AG10803 (cell line): ENCODE results near the gene MB.

ENCODE experiments used
- DNase-seq: peaks from one replicate; pipeline ENCODE4 v3.0.0; 2010; ENCODE audit warnings: low read depth
- H3K4me3 ChIP-seq: 2 replicates; pipeline ENCODE4 v1.5.1; 2011; ENCODE audit warnings: mild to moderate bottlenecking, low read length, control low read depth
- CTCF ChIP-seq: conservative IDR thresholded peaks from 2 replicates; pipeline ENCODE4 v1.5.1; 2011; ENCODE audit warnings: mild to moderate bottlenecking, low read length, control low read depth, inconsistent platforms

Gene MB

DNA sequence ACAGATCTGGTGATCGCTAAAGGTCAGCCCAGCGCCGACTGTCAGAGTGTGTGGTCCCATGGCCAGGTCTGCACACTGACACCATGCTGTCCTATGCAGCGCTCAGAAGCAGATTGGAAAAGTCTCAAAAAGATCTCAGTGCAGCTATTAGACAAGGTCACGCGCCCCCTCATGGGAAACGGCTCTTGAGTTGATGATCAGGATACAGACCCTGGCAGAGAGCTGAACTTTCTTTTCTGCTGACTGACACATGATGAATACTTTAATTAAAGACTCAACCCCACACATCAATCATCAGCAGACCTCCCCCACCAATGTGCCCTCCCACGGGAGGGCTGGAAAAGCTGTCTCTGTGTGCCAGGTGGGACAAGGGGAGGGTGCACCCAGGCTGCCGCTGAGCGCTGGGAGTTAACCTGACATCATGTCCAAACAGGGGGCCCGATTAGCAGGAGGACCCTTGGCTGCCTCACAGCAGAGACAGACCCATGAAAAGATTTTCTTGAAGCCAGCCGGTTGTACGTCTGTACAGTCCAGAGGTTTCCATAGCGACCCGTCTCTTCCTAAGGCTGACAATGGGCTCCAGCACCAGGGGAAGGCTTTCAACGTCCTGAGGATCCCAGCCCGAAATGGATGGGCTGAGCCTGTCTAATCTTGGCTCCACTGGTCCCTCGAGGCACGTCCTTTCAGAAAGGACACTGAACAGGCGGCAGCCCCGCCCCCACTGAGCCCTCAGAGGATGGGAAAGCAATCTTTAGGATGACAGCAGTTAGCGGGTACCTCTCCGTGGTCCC is 49.6 kb downstream of the MB start:
- no peak overlapping the region for H3K4me3 ChIP-seq
- DNase-seq: no peak
- no peak for TF ChIP-seq CTCF

- DNase-seq: peak; percentile 72
- no peak for TF ChIP-seq CTCF
- H3K4me3 ChIP-seq: no peak overlapping the region
These were observed 51.9 kb downstream of the MB start for GRCh38 chr22:35564975-35565867.

- TF ChIP-seq CTCF: no peak
- no peak for DNase-seq
- H3K4me3 ChIP-seq: no peak overlapping the region
These were observed 53.9 kb downstream of the MB start for GRCh38 chr22:35563211-35563610.

DNA sequence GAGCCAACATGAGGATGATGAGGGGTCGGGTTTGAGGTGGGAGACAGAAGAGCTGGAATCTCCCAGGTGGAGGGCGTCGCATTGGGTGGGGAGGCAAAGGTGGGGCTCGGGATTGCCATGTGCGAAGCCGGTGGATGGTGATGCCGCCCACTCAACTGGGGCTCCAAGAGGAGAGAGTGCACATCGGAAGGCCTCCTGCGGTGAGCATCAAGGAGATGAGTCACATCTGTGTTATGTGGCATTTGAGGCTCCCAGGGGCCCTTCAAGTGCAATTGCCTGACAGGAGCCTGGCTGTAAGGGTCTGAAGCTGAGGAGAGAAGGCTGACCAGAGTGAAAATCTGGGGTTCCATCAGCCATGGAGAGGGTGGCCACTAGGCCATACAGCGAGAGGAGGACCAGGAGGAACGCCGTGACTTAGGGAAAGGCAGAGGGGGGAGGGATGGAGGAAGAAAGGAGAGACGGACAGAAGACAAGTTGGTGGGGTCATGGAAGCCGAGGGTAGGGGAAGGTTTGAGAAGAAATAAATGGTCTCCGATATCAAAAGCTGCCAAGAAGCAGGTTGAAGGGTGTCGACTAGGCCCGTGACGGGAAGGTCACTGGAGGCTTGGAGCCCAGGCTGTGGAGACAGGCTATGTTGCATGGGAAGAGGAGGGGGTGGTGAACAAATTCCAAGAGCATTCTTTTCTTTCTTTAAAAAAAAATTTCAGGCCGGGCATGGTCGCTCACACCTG is 55.2 kb downstream of the MB start:
- peak; percentile 61 for DNase-seq
- no peak for TF ChIP-seq CTCF

GRCh38 chr22:35560824-35561223 is 56.3 kb downstream of the MB start:
- H3K4me3 ChIP-seq: no peak overlapping the region
- no peak for TF ChIP-seq CTCF
- DNase-seq: no peak

More for the DNA sequence above, 55.2 kb downstream of the MB start:
- H3K4me3 ChIP-seq: no peak overlapping the region

DNA sequence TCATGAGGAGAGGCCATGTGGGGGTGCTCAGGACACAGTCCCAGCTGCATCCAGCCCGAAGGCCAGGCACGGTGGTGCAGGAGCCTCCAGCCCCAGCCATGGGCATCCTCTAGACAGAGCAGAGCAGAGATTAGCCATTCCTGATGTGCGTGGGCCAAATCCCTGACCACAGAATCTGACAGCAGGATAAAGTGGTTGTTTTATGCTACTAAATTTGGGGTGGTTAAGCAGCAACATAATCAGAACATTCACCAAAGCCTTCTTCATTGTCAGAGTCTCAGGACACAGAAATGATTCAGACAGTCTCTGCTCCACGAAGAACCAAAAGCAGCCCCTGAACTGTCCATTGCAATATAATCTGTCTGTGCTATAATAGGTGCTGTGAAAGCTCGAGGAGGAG is 56.8 kb downstream of the MB start:
- DNase-seq: no peak
- no peak for TF ChIP-seq CTCF
- no peak overlapping the region for H3K4me3 ChIP-seq
